Testis (tissue), 2 donors: ENCODE results near the gene ATP1A4.

Source experiments
- POLR2A ChIP-seq: fragments of 450-650 bp; IDR thresholded peaks from one replicate; pipeline ENCODE4 v1.6.1; 2017; ENCODE audit warnings: antibody characterized with exemption, mild to moderate bottlenecking, moderate library complexity
- TF ChIP-seq, protein P1 (sequence below), 3 experiments: fragments of 450-650 bp in 2 of 3; fragments of 200-600 bp in 1 of 3; sonication (generic) in 1 of 3; IDR thresholded peaks; one replicate each; pipeline ENCODE4 v1.5.1; 2016 to 2019; ENCODE audit warnings: antibody characterized with exemption in 3 of 3, mild to moderate bottlenecking in 2 of 3, moderate library complexity in 1 of 3

DNA sequence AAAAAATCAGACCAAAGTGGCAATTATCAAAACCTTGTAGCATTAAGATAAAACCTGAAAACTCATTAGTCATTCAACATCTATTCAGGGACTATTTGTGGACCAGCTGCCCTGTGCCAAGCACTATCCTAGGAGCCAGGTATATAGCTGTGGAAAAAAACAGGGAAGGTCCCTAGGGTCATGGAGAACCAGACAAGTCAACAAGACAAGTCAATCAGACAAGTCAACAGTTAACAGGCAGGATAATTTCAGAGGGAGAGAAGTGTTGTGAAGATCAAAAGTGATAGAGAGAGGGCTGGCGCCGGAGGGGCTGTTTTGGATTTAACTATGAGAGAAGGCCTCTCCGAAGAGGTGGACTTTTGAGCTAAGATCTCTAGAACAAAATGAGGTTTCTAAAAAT, 3.3 kb upstream of the ATP1A4 start:
- TF ChIP-seq, protein P1, sequence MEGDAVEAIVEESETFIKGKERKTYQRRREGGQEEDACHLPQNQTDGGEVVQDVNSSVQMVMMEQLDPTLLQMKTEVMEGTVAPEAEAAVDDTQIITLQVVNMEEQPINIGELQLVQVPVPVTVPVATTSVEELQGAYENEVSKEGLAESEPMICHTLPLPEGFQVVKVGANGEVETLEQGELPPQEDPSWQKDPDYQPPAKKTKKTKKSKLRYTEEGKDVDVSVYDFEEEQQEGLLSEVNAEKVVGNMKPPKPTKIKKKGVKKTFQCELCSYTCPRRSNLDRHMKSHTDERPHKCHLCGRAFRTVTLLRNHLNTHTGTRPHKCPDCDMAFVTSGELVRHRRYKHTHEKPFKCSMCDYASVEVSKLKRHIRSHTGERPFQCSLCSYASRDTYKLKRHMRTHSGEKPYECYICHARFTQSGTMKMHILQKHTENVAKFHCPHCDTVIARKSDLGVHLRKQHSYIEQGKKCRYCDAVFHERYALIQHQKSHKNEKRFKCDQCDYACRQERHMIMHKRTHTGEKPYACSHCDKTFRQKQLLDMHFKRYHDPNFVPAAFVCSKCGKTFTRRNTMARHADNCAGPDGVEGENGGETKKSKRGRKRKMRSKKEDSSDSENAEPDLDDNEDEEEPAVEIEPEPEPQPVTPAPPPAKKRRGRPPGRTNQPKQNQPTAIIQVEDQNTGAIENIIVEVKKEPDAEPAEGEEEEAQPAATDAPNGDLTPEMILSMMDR (IDR thresholded peaks at IDR 0.05) = no peak
- TF ChIP-seq POLR2A = no peak
